WI38 (cell line): Measurements from ENCODE around the gene SEMA5A.
A peak's percentile ranks its signal among the peaks of the same experiment; 100 is the strongest.

Experiments used
- H3K4me3 ChIP-seq: 2 replicates; pipeline ENCODE4 v1.5.1; 2011; ENCODE audit warnings: low read depth, mild to moderate bottlenecking, control low read depth, low read length
- TF ChIP-seq, protein P1 (sequence below): IDR thresholded peaks from 2 replicates; pipeline ENCODE4 v1.5.1; 2012; ENCODE audit warnings: low read depth, mild to moderate bottlenecking, control low read depth, low read length

Gene SEMA5A

GRCh38 chr5:9500625-9501024, 45.2 kb downstream of the SEMA5A start:
- no peak overlapping the region for H3K4me3 ChIP-seq
- TF ChIP-seq, protein P1, sequence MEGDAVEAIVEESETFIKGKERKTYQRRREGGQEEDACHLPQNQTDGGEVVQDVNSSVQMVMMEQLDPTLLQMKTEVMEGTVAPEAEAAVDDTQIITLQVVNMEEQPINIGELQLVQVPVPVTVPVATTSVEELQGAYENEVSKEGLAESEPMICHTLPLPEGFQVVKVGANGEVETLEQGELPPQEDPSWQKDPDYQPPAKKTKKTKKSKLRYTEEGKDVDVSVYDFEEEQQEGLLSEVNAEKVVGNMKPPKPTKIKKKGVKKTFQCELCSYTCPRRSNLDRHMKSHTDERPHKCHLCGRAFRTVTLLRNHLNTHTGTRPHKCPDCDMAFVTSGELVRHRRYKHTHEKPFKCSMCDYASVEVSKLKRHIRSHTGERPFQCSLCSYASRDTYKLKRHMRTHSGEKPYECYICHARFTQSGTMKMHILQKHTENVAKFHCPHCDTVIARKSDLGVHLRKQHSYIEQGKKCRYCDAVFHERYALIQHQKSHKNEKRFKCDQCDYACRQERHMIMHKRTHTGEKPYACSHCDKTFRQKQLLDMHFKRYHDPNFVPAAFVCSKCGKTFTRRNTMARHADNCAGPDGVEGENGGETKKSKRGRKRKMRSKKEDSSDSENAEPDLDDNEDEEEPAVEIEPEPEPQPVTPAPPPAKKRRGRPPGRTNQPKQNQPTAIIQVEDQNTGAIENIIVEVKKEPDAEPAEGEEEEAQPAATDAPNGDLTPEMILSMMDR: no peak

GRCh38 chr5:9500193-9500592, 45.7 kb downstream of the SEMA5A start:
- H3K4me3 ChIP-seq: no peak overlapping the region
- TF ChIP-seq, protein P1: no peak

DNA sequence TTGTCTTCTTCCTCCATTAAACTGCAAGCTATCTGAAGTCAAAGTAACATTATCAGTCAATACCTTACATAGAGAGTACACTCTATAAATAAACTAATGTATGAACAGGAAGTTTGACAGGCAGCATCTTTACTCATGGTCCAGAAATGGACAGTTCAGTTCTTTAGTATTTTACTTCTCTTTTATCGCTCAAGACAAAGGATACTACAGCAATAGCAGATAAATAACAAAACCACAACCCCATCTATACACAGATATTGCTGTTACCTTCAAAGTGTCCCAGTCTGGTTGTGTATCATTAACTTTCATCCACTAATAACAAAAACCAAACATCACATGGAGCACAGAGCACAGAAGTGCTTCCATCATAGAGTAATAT, 46.4 kb downstream of the SEMA5A start:
- TF ChIP-seq, protein P1: no peak
- H3K4me3 ChIP-seq: no peak overlapping the region

GRCh38 chr5:9498541-9499497, 47.1 kb downstream of the SEMA5A start:
- TF ChIP-seq, protein P1: peak; percentile 25; the same call in 1 of the 2 replicates
- no peak overlapping the region for H3K4me3 ChIP-seq

GRCh38 chr5:9497347-9497746, 48.5 kb downstream of the SEMA5A start:
- no peak overlapping the region for H3K4me3 ChIP-seq
- TF ChIP-seq, protein P1: no peak

GRCh38 chr5:9496801-9497200, 49.1 kb downstream of the SEMA5A start:
- TF ChIP-seq, protein P1: no peak
- H3K4me3 ChIP-seq: no peak overlapping the region

- TF ChIP-seq, protein P1: no peak
- H3K4me3 ChIP-seq: no peak overlapping the region
Measured at GRCh38 chr5:9495121-9495520, 50.8 kb downstream of the SEMA5A start.
